Activated CD8-positive, alpha-beta T cell treated with anti-CD3 and anti-CD28 coated beads for 36 hours (primary cell): Measurements from ENCODE around the gene C17orf100. TPM values are rescaled to one million over a fixed set of nuclear protein-coding genes. Genes with fewer than 3 reads are reported as not detected.

ENCODE experiments used
- ATAC-seq: fragments of 200-7000 bp; cut with Tn5 transposase; one replicate; pipeline ENCODE4 v1.10.0; 2021; ENCODE audit warnings: mild to moderate bottlenecking, moderate library complexity
- CTCF ChIA-PET: fragments of 350-600 bp; sonication (Branson Sonifier 250); formaldehyde crosslinking; loops from one replicate; lab custom pipeline; 2021; ENCODE audit warnings: antibody characterized with exemption; lab: Charles Lee
- POLR2A ChIA-PET: fragments of 350-600 bp; sonication (Branson Sonifier 250); formaldehyde crosslinking; loops from one replicate; lab custom pipeline; 2021; ENCODE audit warnings: antibody characterized with exemption; lab: Charles Lee
- DNase-seq: peaks from one replicate; pipeline ENCODE4 v3.0.0-alpha.2; 2020
- H3K27ac Mint-ChIP-seq: one replicate; pipeline ENCODE4 v1.8.0; 2021; ENCODE audit warnings: mild to moderate bottlenecking, mixed read lengths
- H3K27me3 Mint-ChIP-seq: one replicate; pipeline ENCODE4 v1.8.0; 2021; ENCODE audit warnings: mixed read lengths
- H3K36me3 Mint-ChIP-seq: one replicate; pipeline ENCODE4 v1.8.0; 2021; ENCODE audit warnings: low read depth, mixed read lengths
- H3K4me1 Mint-ChIP-seq: one replicate; pipeline ENCODE4 v1.8.0; 2021; ENCODE audit warnings: low read depth, mixed read lengths
- H3K4me3 Mint-ChIP-seq: one replicate; pipeline ENCODE4 v1.8.0; 2021; ENCODE audit warnings: mild to moderate bottlenecking, moderate library complexity, mixed read lengths
- H3K9me3 Mint-ChIP-seq: one replicate; pipeline ENCODE4 v1.8.0; 2021; ENCODE audit warnings: mixed read lengths
- intact Hi-C: fragments of 100-400 bp; cut with micrococcal nuclease; formaldehyde crosslinking; loops from one replicate; pipeline ENCODE4 v1.10.0; 2022
- total RNA-seq, 2 experiments: library from RNA; stranded (reverse); gene quantifications; one replicate each; pipeline ENCODE4 v1.2.3, GENCODE V29; 2021
- TF ChIP-seq, protein P1 (sequence below): fragments of 200-600 bp; IDR thresholded peaks from one replicate; pipeline ENCODE4 v1.8.0; 2022; ENCODE audit warnings: antibody characterized with exemption, mild to moderate bottlenecking

The C17orf100 gene
- total RNA-seq, 2 experiments from 2014 or later, result 1.1 to 1.6 TPM

DNA sequence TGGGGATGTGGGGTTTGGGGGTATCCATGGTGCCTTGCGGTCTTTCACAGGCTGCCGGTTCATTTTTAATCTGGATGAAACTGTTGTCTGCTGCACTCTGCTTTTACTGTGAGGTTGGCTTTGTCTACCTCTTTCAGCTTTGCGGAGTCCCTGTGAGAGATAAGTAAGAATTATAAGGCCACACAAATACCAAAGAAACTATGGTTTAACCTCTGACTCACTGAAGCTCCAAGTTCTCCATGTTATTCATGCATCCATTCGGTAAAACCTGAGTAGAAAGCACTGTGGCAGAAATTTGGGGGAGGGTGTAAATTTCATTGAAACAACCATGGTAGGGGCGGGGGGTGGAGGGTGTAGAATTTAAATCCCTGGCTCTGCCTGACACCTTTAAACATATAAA lies 41.6 kb upstream of the C17orf100 start:
- TF ChIP-seq, protein P1, sequence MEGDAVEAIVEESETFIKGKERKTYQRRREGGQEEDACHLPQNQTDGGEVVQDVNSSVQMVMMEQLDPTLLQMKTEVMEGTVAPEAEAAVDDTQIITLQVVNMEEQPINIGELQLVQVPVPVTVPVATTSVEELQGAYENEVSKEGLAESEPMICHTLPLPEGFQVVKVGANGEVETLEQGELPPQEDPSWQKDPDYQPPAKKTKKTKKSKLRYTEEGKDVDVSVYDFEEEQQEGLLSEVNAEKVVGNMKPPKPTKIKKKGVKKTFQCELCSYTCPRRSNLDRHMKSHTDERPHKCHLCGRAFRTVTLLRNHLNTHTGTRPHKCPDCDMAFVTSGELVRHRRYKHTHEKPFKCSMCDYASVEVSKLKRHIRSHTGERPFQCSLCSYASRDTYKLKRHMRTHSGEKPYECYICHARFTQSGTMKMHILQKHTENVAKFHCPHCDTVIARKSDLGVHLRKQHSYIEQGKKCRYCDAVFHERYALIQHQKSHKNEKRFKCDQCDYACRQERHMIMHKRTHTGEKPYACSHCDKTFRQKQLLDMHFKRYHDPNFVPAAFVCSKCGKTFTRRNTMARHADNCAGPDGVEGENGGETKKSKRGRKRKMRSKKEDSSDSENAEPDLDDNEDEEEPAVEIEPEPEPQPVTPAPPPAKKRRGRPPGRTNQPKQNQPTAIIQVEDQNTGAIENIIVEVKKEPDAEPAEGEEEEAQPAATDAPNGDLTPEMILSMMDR, result no peak
- H3K27me3 Mint-ChIP-seq, result no peaks in the 10 kb centered on the region
- ChIA-PET POLR2A (no interaction called here), CTCF (no interaction called here)
- H3K36me3 Mint-ChIP-seq, result peaks cover 41% of the 10 kb centered on the region
- no peak overlapping the region for H3K27ac Mint-ChIP-seq
- H3K9me3 Mint-ChIP-seq, result no peaks in the 10 kb centered on the region
- no peak overlapping the region for H3K4me3 Mint-ChIP-seq
- DNase-seq (no peak), ATAC-seq (no peak)
- intact Hi-C loops, result no loop called here
- H3K4me1 Mint-ChIP-seq, result peaks cover 4% of the 10 kb centered on the region

DNA sequence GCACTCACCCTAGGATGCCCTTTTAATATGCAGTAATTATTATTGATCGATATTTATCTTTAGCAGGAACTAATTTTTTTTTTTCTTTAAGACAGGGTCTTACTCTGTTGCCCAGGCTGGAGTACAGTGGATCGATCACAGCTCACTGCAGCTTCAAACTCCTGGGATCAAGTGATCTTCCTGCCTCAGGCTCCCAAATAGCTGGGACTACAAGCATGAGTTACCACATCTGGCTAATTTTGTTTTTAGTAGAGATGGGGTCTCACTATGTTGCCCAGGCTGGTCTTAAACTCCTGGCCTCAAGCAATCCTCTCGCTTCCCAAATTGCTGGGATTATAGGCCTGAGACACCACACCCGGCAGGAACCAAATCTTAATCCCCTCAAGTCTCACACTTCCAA lies 40.3 kb upstream of the C17orf100 start:
- Mint-ChIP-seq H3K27ac (no peak overlapping the region), H3K4me3 (no peak overlapping the region), H3K36me3 (peaks cover 33% of the 10 kb centered on the region), H3K4me1 (peaks cover 4% of the 10 kb centered on the region), H3K9me3 (no peaks in the 10 kb centered on the region), H3K27me3 (no peaks in the 10 kb centered on the region)
- ChIA-PET CTCF (no interaction called here), POLR2A (no interaction called here)
- ATAC-seq, result no peak
- TF ChIP-seq, protein P1, result no peak
- intact Hi-C loops, result no loop called here
- DNase-seq, result no peak

DNA sequence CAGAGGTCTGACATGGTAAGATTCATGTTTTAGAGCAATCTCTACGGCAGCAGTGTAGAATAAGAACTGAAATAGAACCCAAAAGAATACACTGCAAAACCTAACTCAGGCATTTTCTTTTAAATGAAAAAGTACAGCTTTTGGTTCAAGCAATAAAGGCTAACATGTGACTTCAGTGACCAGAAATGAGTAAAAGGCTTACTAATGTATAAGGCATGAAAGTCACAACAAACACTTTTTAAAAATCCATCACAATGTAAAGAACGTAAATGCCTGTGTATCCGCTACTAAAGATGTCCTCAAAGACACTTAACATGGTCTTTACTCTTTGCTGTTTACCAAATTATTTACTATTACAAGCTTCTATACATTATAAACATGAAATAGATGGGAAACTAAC lies 27.6 kb upstream of the C17orf100 start:
- TF ChIP-seq, protein P1, result no peak
- no peaks in the 10 kb centered on the region for H3K27me3 Mint-ChIP-seq
- no peaks in the 10 kb centered on the region for H3K9me3 Mint-ChIP-seq
- ATAC-seq (no peak), DNase-seq (no peak)
- peaks cover 20% of the 10 kb centered on the region for H3K36me3 Mint-ChIP-seq
- H3K4me1 Mint-ChIP-seq, result no peaks in the 10 kb centered on the region
- intact Hi-C loops, result no loop called here
- no peak overlapping the region for H3K4me3 Mint-ChIP-seq
- POLR2A ChIA-PET, result no interaction called here
- no peak overlapping the region for H3K27ac Mint-ChIP-seq
- CTCF ChIA-PET, result interaction anchor here (1.1 kb wide), 1 partner anchor 8 kb away, joined by 3 read pairs; no protein-coding TSS in a partner anchor

DNA sequence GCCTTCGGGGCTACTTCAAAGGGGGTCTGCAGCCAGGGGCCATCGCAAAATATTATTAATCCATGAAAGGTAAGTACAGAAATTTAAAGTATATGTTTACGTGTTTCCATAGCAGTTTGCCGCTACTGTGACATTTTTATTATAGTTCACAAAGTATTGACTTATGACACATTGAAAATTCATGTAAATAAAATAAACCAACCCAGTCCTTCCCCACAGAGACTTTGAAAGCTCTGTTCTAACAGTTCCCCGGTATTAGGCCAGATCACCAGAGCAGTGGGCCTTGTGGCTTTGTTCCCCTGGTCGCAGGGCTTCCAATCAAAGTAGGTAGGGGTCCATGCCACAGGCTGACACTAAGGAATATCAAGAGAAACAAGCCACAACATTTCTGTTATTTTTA lies 24.9 kb upstream of the C17orf100 start:
- no peak for ATAC-seq
- Mint-ChIP-seq H3K4me1 (peaks cover 2% of the 10 kb centered on the region), H3K4me3 (no peak overlapping the region), H3K27ac (no peak overlapping the region), H3K36me3 (peaks cover 25% of the 10 kb centered on the region), H3K9me3 (no peaks in the 10 kb centered on the region), H3K27me3 (no peaks in the 10 kb centered on the region)
- no peak for DNase-seq
- ChIA-PET POLR2A (interaction anchor here (0.8 kb wide), 1 partner anchor 15 kb away, joined by 3 read pairs; no protein-coding TSS in a partner anchor), CTCF (no interaction called here)
- TF ChIP-seq, protein P1, result no peak
- intact Hi-C loops, result no loop called here

DNA sequence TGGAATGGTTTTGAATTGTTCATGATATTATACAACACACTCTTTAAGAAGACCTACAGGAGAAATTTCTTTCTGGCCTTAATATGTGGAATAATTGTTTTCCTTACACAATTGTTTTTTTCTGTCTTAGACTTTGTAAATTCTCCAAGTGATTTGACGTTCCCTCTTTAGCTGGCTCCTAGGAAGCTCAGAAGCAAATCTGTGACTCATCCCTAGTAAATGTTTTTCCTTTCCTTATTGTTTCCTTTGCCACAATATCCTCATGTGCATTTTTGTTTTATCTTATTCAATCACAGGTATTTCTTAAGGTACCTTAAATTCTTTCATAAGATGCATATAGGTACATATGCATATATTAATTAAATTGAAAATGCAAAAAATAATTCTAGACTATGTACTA lies 24.5 kb upstream of the C17orf100 start:
- Mint-ChIP-seq H3K36me3 (peaks cover 25% of the 10 kb centered on the region), H3K27ac (no peak overlapping the region)
- CTCF ChIA-PET, result no interaction called here

More for the DNA sequence above, 24.5 kb upstream of the C17orf100 start:
- Mint-ChIP-seq H3K4me3 (no peak overlapping the region), H3K27me3 (no peaks in the 10 kb centered on the region), H3K4me1 (peaks cover 2% of the 10 kb centered on the region), H3K9me3 (no peaks in the 10 kb centered on the region)
- no peak for ATAC-seq
- no peak for DNase-seq
- TF ChIP-seq, protein P1, result no peak
- POLR2A ChIA-PET, result interaction anchor here (0.8 kb wide), 1 partner anchor 14 kb away, joined by 3 read pairs; no protein-coding TSS in a partner anchor
- intact Hi-C loops, result no loop called here
